Measurements from ENCODE around the gene RBP3.

The RBP3 gene

GRCh38 chr10:47401874-47402640 lies 53.9 kb downstream of the RBP3 start:
- no peak for DNase-seq (ENCODE audit: low read depth)

GRCh38 chr10:47402641-47403301 lies 54.6 kb downstream of the RBP3 start:
- DNase-seq (ENCODE audit: low read depth): no peak

GRCh38 chr10:47403446-47404318 lies 55.5 kb downstream of the RBP3 start:
- DNase-seq (ENCODE audit: low read depth): no peak

GRCh38 chr10:47404446-47404845 lies 56.3 kb downstream of the RBP3 start:
- DNase-seq (ENCODE audit: low read depth): no peak

- no peak for DNase-seq (ENCODE audit: low read depth)
Observed at GRCh38 chr10:47404937-47405336, 56.8 kb downstream of the RBP3 start.

GRCh38 chr10:47405857-47406547 lies 57.8 kb downstream of the RBP3 start:
- DNase-seq (ENCODE audit: low read depth): no peak

- no peak for DNase-seq (ENCODE audit: low read depth)
Observed at GRCh38 chr10:47406548-47406869, 58.3 kb downstream of the RBP3 start.

GRCh38 chr10:47406870-47407691 lies 58.9 kb downstream of the RBP3 start:
- no peak for DNase-seq (ENCODE audit: low read depth)

Data from activated T-helper 1 cell treated with Interleukin-2 at 50 U/mL for 16 hours (primary cell).